ENCODE results near the gene PTPN9. TPM values are rescaled to one million over a fixed set of nuclear protein-coding genes. Genes with fewer than 3 reads are reported as not detected.

PTPN9 gene
- total and polyA plus RNA-seq, 2 of the 13 experiments (the other 11 are each of a cell fraction or from before 2014, with no cell fraction given), result 16.6 to 19.9 TPM

DNA sequence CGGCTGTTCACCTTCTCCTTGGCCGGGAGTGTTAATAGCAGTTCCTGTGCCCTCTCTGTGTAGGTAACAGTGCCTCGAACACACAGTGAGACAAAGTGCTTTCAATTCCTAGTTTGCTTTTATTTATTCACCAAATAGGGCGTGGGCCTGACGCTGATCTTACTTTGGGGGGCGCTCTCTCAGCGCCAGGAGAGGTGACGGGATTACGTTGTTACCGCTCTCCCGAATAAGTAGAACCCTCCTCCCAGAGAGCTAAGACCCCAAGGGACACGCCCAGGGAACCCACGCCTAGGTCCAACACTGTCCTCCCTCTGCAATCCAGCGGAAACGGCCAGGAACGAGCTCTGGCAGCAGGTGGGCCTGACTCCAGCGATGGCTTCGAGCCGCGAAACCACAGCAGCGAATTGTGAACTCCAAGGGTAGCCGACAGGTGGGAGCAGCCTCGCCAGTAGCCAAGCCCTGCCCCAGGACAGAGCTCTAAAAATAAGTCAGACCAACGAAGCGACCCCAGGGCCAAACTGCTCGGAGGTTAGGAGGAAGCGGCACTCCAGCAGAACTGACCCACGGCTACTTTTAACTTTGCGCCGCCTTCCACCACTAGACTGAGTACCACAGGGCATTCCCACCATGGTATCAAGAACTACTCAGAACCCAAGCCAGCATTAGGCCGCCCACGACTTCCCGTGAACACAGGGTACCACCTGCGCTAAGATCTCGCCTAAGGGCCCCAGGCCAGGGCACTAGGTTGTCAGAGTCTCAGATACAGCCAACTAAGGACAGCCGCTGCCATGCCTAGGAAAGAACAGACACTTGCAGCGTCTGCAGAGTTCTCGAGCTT, 126.0 kb downstream of the PTPN9 start (continued):
- TF ChIP-seq, protein P1, sequence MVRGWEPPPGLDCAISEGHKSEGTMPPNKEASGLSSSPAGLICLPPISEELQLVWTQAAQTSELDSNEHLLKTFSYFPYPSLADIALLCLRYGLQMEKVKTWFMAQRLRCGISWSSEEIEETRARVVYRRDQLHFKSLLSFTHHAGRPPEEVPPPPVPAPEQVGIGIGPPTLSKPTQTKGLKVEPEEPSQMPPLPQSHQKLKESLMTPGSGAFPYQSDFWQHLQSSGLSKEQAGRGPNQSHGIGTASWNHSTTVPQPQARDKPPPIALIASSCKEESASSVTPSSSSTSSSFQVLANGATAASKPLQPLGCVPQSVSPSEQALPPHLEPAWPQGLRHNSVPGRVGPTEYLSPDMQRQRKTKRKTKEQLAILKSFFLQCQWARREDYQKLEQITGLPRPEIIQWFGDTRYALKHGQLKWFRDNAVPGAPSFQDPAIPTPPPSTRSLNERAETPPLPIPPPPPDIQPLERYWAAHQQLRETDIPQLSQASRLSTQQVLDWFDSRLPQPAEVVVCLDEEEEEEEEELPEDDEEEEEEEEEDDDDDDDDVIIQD (CRISPR knock-in tag; IDR thresholded peaks at IDR 0.05; ENCODE audit: low read depth), result no peak
- TF ChIP-seq CBX1 (IDR thresholded peaks at IDR 0.05; ENCODE audit: low read depth) (no peak), MZF1 (CRISPR knock-in tag; IDR thresholded peaks at IDR 0.05; ENCODE audit: borderline replicate concordance) (no peak), ZNF839 (CRISPR knock-in tag; IDR thresholded peaks at IDR 0.05; ENCODE audit: borderline replicate concordance) (no peak), ZNF331 (CRISPR knock-in tag; IDR thresholded peaks at IDR 0.05) (no peak), ZNF296 (CRISPR knock-in tag; conservative IDR thresholded peaks at IDR 0.05) (no peak), YEATS4 (CRISPR knock-in tag; IDR thresholded peaks at IDR 0.05; ENCODE audit: borderline replicate concordance) (peak; percentile 33; the same call in 1 of the 2 replicates), REL (CRISPR knock-in tag; conservative IDR thresholded peaks at IDR 0.05) (no peak; the same call in 1 of the 2 replicates), NONO (IDR thresholded peaks at IDR 0.05) (no peak), NONO (CRISPR knock-in tag; conservative IDR thresholded peaks at IDR 0.05) (no peak; the same call in none of the 2 replicates), HNRNPK (IDR thresholded peaks at IDR 0.05; ENCODE audit: low read depth, low read length, poor library complexity, severe bottlenecking) (no peak), ZNF557 (CRISPR knock-in tag; IDR thresholded peaks at IDR 0.05) (no peak), AGO2 (optimal IDR thresholded peaks at IDR 0.05; ENCODE audit: low read depth, low read length) (peak; percentile 7), STAT5B (CRISPR knock-in tag; IDR thresholded peaks at IDR 0.05) (no peak), EED (CRISPR knock-in tag; IDR thresholded peaks at IDR 0.05) (no peak)
- TF ChIP-seq, protein P2, sequence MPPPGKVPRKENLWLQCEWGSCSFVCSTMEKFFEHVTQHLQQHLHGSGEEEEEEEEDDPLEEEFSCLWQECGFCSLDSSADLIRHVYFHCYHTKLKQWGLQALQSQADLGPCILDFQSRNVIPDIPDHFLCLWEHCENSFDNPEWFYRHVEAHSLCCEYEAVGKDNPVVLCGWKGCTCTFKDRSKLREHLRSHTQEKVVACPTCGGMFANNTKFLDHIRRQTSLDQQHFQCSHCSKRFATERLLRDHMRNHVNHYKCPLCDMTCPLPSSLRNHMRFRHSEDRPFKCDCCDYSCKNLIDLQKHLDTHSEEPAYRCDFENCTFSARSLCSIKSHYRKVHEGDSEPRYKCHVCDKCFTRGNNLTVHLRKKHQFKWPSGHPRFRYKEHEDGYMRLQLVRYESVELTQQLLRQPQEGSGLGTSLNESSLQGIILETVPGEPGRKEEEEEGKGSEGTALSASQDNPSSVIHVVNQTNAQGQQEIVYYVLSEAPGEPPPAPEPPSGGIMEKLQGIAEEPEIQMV (CRISPR knock-in tag; IDR thresholded peaks at IDR 0.05; ENCODE audit: low read depth), result peak; percentile 50; the same call in 1 of the 2 replicates
- TF ChIP-seq, protein P3, sequence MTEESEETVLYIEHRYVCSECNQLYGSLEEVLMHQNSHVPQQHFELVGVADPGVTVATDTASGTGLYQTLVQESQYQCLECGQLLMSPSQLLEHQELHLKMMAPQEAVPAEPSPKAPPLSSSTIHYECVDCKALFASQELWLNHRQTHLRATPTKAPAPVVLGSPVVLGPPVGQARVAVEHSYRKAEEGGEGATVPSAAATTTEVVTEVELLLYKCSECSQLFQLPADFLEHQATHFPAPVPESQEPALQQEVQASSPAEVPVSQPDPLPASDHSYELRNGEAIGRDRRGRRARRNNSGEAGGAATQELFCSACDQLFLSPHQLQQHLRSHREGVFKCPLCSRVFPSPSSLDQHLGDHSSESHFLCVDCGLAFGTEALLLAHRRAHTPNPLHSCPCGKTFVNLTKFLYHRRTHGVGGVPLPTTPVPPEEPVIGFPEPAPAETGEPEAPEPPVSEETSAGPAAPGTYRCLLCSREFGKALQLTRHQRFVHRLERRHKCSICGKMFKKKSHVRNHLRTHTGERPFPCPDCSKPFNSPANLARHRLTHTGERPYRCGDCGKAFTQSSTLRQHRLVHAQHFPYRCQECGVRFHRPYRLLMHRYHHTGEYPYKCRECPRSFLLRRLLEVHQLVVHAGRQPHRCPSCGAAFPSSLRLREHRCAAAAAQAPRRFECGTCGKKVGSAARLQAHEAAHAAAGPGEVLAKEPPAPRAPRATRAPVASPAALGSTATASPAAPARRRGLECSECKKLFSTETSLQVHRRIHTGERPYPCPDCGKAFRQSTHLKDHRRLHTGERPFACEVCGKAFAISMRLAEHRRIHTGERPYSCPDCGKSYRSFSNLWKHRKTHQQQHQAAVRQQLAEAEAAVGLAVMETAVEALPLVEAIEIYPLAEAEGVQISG (CRISPR knock-in tag; IDR thresholded peaks at IDR 0.05), result no peak
- TF ChIP-seq, protein P4, sequence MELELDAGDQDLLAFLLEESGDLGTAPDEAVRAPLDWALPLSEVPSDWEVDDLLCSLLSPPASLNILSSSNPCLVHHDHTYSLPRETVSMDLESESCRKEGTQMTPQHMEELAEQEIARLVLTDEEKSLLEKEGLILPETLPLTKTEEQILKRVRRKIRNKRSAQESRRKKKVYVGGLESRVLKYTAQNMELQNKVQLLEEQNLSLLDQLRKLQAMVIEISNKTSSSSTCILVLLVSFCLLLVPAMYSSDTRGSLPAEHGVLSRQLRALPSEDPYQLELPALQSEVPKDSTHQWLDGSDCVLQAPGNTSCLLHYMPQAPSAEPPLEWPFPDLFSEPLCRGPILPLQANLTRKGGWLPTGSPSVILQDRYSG (CRISPR knock-in tag; IDR thresholded peaks at IDR 0.05), result no peak
- TF ChIP-seq, protein P5, sequence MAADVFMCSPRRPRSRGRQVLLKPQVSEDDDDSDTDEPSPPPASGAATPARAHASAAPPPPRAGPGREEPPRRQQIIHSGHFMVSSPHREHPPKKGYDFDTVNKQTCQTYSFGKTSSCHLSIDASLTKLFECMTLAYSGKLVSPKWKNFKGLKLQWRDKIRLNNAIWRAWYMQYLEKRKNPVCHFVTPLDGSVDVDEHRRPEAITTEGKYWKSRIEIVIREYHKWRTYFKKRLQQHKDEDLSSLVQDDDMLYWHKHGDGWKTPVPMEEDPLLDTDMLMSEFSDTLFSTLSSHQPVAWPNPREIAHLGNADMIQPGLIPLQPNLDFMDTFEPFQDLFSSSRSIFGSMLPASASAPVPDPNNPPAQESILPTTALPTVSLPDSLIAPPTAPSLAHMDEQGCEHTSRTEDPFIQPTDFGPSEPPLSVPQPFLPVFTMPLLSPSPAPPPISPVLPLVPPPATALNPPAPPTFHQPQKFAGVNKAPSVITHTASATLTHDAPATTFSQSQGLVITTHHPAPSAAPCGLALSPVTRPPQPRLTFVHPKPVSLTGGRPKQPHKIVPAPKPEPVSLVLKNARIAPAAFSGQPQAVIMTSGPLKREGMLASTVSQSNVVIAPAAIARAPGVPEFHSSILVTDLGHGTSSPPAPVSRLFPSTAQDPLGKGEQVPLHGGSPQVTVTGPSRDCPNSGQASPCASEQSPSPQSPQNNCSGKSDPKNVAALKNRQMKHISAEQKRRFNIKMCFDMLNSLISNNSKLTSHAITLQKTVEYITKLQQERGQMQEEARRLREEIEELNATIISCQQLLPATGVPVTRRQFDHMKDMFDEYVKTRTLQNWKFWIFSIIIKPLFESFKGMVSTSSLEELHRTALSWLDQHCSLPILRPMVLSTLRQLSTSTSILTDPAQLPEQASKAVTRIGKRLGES (CRISPR knock-in tag; IDR thresholded peaks at IDR 0.05; ENCODE audit: borderline replicate concordance), result 0 out of 2 replicates have a peak, but pooled peaks have one; percentile 27

Data from HepG2 (cell line).